OCI-LY3 (cell line): ENCODE measurements around the gene RBM34.

Experiments
- H2AFZ ChIP-seq: fragments of 200-600, 300-600 bp; shearing (Covaris generic); 2 replicates; pipeline ENCODE4 v1.6.0; 2014; ENCODE audit warnings: antibody characterized with exemption, low read depth, low read length
- H3K27ac ChIP-seq: fragments of 200-600, 300-600 bp; sonication (generic); 2 replicates; pipeline ENCODE4 v1.5.1; 2014; ENCODE audit warnings: mild to moderate bottlenecking, low read length, moderate library complexity, mixed read lengths
- H3K27me3 ChIP-seq: fragments of 200-600, 300-600 bp; sonication (generic); 2 replicates; pipeline ENCODE4 v1.6.1; 2014; ENCODE audit warnings: low read depth, low read length, mixed read lengths
- H3K36me3 ChIP-seq: fragments of 200-600, 300-600 bp; sonication (generic); replicated peaks from 2 replicates; pipeline ENCODE3; 2014; ENCODE audit warnings: low read depth, low read length, mixed read lengths
- H3K4me1 ChIP-seq: fragments of 300-600, 200-600 bp; sonication (generic); 2 replicates; pipeline ENCODE4 v1.6.1; 2014; ENCODE audit warnings: low read length, mixed read lengths
- H3K4me2 ChIP-seq: fragments of 200-600, 300-600 bp; sonication (generic); 2 replicates; pipeline ENCODE4 v1.6.1; 2014; ENCODE audit warnings: low read length, mixed read lengths
- H3K4me3 ChIP-seq: fragments of 300-600, 200-600 bp; sonication (generic); 2 replicates; pipeline ENCODE4 v1.5.1; 2014; ENCODE audit warnings: antibody characterized with exemption, mild to moderate bottlenecking, low read length, moderate library complexity
- H3K79me2 ChIP-seq: fragments of 300-600, 200-600 bp; shearing (Covaris generic); 2 replicates; pipeline ENCODE4 v1.6.1; 2014; ENCODE audit warnings: mild to moderate bottlenecking, low read length, mixed read lengths
- H3K9ac ChIP-seq: fragments of 300-600, 200-600 bp; shearing (Covaris generic); 2 replicates; pipeline ENCODE4 v1.6.0; 2014; ENCODE audit warnings: mild to moderate bottlenecking, low read length, moderate library complexity
- H3K9me3 ChIP-seq: fragments of 200-600, 300-600 bp; shearing (Covaris generic); 2 replicates; pipeline ENCODE4 v1.6.1; 2014; ENCODE audit warnings: low read length, mixed read lengths; ENCODE audit not compliant: insufficient read depth
- H4K20me1 ChIP-seq: fragments of 200-600, 300-600 bp; sonication (generic); 2 replicates; pipeline ENCODE4 v1.6.1; 2016; ENCODE audit warnings: low read length, mixed read lengths; ENCODE audit not compliant: insufficient read depth
- EZH2phosphoT487 ChIP-seq: fragments of 200-600 bp; shearing (Covaris generic); IDR thresholded peaks from 2 replicates; pipeline ENCODE4 v1.6.1; 2018; ENCODE audit warnings: antibody characterized with exemption, mixed run types, low read depth
- TF ChIP-seq, protein P1 (sequence below): fragments of 200-600, 300-600 bp; sonication (generic); IDR thresholded peaks from 2 replicates; pipeline ENCODE4 v1.5.1; 2014; ENCODE audit warnings: antibody characterized with exemption, low read length, low read depth

The RBM34 gene

DNA sequence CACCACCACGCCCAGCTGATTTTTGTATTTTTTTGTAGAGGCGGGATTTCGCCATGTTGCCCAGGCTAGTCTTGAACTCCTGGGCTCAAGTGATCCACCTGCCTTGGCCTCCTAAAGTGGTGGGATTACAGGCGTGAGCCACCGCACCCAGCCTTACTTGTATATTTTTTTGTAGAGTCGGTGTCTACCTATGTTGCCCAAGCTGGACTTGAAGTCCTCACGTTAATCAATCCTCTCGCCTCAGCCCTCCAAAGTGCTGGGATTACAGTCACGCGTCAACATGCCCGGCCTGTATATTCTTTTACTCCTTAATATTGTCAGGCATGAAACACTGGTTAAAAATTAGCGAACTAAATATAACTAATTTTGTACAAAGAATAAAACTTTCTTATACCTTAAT is 26.9 kb downstream of the RBM34 start:
- H2AFZ ChIP-seq = no peak overlapping the region
- H3K4me2 ChIP-seq = no peak overlapping the region
- H3K9ac ChIP-seq = no peak overlapping the region
- H3K4me3 ChIP-seq = no peak overlapping the region
- H3K9me3 ChIP-seq = no peaks in the 10 kb centered on the region
- H4K20me1 ChIP-seq = no peaks in the 10 kb centered on the region; the same call in none of the 2 replicates
- H3K27me3 ChIP-seq = no peaks in the 10 kb centered on the region
- TF ChIP-seq EZH2phosphoT487 = no peak
- TF ChIP-seq, protein P1, sequence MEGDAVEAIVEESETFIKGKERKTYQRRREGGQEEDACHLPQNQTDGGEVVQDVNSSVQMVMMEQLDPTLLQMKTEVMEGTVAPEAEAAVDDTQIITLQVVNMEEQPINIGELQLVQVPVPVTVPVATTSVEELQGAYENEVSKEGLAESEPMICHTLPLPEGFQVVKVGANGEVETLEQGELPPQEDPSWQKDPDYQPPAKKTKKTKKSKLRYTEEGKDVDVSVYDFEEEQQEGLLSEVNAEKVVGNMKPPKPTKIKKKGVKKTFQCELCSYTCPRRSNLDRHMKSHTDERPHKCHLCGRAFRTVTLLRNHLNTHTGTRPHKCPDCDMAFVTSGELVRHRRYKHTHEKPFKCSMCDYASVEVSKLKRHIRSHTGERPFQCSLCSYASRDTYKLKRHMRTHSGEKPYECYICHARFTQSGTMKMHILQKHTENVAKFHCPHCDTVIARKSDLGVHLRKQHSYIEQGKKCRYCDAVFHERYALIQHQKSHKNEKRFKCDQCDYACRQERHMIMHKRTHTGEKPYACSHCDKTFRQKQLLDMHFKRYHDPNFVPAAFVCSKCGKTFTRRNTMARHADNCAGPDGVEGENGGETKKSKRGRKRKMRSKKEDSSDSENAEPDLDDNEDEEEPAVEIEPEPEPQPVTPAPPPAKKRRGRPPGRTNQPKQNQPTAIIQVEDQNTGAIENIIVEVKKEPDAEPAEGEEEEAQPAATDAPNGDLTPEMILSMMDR = no peak
- H3K36me3 ChIP-seq = peaks cover 50% of the 10 kb centered on the region
- H3K27ac ChIP-seq = no peak overlapping the region
- H3K79me2 ChIP-seq = peaks cover under 1% of the 10 kb centered on the region
- H3K4me1 ChIP-seq = peaks cover 2% of the 10 kb centered on the region; the same call in 1 of the 2 replicates

DNA sequence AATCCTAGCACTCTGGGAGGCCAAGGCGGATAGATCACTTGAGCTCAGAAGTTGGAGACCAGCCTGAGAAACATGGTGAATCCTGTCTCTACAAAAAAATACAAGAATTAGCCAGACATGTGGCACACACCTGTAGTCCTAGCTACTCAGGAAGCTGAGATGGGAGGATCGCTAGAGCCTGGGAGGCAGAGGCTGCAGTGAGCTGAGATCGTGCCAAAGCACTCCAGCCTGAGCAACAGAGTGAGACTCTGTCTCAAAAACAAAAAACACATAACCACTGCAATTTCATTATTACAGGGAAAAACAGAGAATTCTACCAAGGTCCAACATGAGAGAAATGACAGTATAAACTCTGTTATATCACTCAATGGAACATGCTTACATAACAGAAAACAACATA is 28.0 kb downstream of the RBM34 start:
- no peaks in the 10 kb centered on the region for H3K9me3 ChIP-seq
- no peak overlapping the region for H3K4me3 ChIP-seq
- no peak for TF ChIP-seq EZH2phosphoT487
- TF ChIP-seq, protein P1 = no peak
- peaks cover 39% of the 10 kb centered on the region for H3K36me3 ChIP-seq
- no peak overlapping the region for H2AFZ ChIP-seq
- no peak overlapping the region for H3K9ac ChIP-seq
- no peaks in the 10 kb centered on the region for H3K27me3 ChIP-seq
- H3K4me1 ChIP-seq = peaks cover 4% of the 10 kb centered on the region; the same call in 1 of the 2 replicates
- H3K79me2 ChIP-seq = peaks cover 11% of the 10 kb centered on the region
- no peak overlapping the region for H3K27ac ChIP-seq
- no peaks in the 10 kb centered on the region; the same call in 1 of the 2 replicates for H4K20me1 ChIP-seq
- H3K4me2 ChIP-seq = no peak overlapping the region

DNA sequence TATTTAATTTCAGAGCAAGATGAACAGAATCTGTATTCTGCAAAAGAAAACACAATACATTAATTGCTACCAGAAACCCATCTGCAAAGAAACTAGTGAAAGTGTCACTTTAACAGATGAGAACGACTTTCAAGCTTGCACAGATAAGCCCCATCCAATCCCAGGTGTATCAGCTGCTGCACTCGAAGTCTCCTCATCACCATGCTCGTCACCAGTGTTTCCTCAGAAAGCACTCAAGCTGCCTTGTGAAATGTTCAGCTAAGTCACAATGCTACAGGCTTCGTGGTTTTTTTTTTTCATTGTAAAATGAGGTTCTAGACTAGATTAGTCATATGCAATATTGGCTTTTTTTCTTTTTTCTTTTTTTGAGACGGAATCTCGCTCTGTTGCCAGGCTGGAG is 29.1 kb downstream of the RBM34 start:
- peaks cover 23% of the 10 kb centered on the region for H3K79me2 ChIP-seq

DNA sequence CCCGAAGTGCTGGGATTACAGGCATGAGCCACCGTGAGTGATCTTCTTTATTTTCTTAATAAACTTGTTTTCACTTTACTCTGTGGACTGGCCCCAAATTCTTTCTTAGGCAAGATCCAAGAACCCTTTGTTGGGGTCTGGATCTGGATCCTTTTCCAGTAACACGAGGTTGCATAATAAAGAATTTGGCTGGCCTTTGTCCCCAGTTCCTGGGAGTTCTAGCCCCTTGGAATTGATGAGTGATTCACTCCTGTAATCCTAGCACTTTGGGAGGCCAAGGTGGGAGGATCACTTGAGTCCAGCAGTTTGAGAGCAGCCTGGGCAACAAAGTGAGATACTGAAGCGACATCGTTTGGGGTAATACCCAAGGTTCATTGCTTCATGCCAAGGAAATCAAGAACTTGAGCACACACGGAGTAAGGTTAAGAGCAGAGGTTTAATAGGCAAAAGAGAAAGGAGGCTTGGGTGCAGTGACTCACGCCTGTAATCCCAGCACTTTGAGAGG is 30.2 kb downstream of the RBM34 start:
- H3K27me3 ChIP-seq = no peaks in the 10 kb centered on the region
- H3K79me2 ChIP-seq = peaks cover 34% of the 10 kb centered on the region
- no peak overlapping the region for H2AFZ ChIP-seq
- no peak overlapping the region for H3K9ac ChIP-seq
- no peaks in the 10 kb centered on the region for H3K9me3 ChIP-seq
- H3K4me1 ChIP-seq = peaks cover 18% of the 10 kb centered on the region
- H4K20me1 ChIP-seq = peaks cover 19% of the 10 kb centered on the region
- no peak for TF ChIP-seq EZH2phosphoT487
- TF ChIP-seq, protein P1 = no peak
- no peak overlapping the region for H3K4me2 ChIP-seq
- no peak overlapping the region for H3K4me3 ChIP-seq
- no peak overlapping the region for H3K27ac ChIP-seq
- H3K36me3 ChIP-seq = peaks cover 32% of the 10 kb centered on the region

More for the DNA sequence above, 29.1 kb downstream of the RBM34 start:
- Histone ChIP-seq H3K27ac (no peak overlapping the region), H3K4me3 (no peak overlapping the region), H3K9me3 (no peaks in the 10 kb centered on the region), H4K20me1 (peaks cover 9% of the 10 kb centered on the region), H2AFZ (no peak overlapping the region), H3K4me1 (peaks cover 9% of the 10 kb centered on the region), H3K9ac (no peak overlapping the region), H3K4me2 (no peak overlapping the region), H3K36me3 (peaks cover 37% of the 10 kb centered on the region), H3K27me3 (no peaks in the 10 kb centered on the region)
- no peak for TF ChIP-seq EZH2phosphoT487
- TF ChIP-seq, protein P1 = no peak
